ENCODE data around the gene NFATC3. TPM values are rescaled to one million over a fixed set of nuclear protein-coding genes. Genes with fewer than 3 reads are reported as not detected.

NFATC3 gene
- total RNA-seq, 8 experiments from 2014 or later: 14.0 to 27.0 (median 19.1) TPM

Other genes with a start within 250 kb of the NFATC3 start
- 10 to 100 TPM; 17.6 to 26.9 (median 23.1) TPM for gene THAP11, start 243.1 kb upstream of the NFATC3 start, total RNA-seq
- 100 to 1,000 TPM in 5 of 8 experiments, 10 to 100 TPM in 3; 52.2 to 122 (median 108) TPM for gene NUTF2, start 238.4 kb upstream of the NFATC3 start, total RNA-seq
- 10 to 100 TPM; 21.4 to 42.8 (median 34.0) TPM for gene CENPT, start 237.7 kb upstream of the NFATC3 start, total RNA-seq
- gene EDC4, start 212.3 kb upstream of the NFATC3 start, total RNA-seq: 10 to 100 TPM; 25.2 to 60.8 (median 46.9) TPM
- 1 to 10 TPM in 1 of 8 experiments, under 1 TPM in 5, not detected in 2; 0.33 to 1.3 (median 0.68) TPM for gene NRN1L, start 200.5 kb upstream of the NFATC3 start, total RNA-seq
- gene PSKH1, start 192.1 kb upstream of the NFATC3 start, total RNA-seq: 10 to 100 TPM in 6 of 8 experiments, 1 to 10 TPM in 2; 7.2 to 35.2 (median 13.9) TPM
- gene CTRL, start 153.5 kb upstream of the NFATC3 start, total RNA-seq: 1 to 10 TPM in 6 of 8 experiments, under 1 TPM in 2; 0.66 to 3.7 (median 2.3) TPM
- gene PSMB10, start 148.5 kb upstream of the NFATC3 start, total RNA-seq: 100 to 1,000 TPM in 1 of 8 experiments, 10 to 100 TPM in 7; 22.7 to 134 (median 36.9) TPM
- gene LCAT, start 141.2 kb upstream of the NFATC3 start, total RNA-seq: 10 to 100 TPM in 4 of 8 experiments, 1 to 10 TPM in 4; 3.2 to 20.0 (median 8.0) TPM
- gene SLC12A4, start 116.7 kb upstream of the NFATC3 start, total RNA-seq: 10 to 100 TPM in 4 of 8 experiments, 1 to 10 TPM in 4; 5.0 to 54.9 (median 21.4) TPM
- gene DPEP3, start 104.9 kb upstream of the NFATC3 start, total RNA-seq: under 1 TPM in 1 of 8 experiments, not detected in 7; 0.66 TPM
- under 1 TPM in 3 of 8 experiments, not detected in 5; 0.13 to 0.57 (median 0.42) TPM for gene DPEP2, start 85.9 kb upstream of the NFATC3 start, total RNA-seq
- gene DPEP2NB, start 69.5 kb upstream of the NFATC3 start, total RNA-seq: not detected
- 10 to 100 TPM in 3 of 8 experiments, 1 to 10 TPM in 5; 5.6 to 15.8 (median 9.0) TPM for gene DDX28, start 62.1 kb upstream of the NFATC3 start, total RNA-seq
- gene DUS2, start 62.1 kb upstream of the NFATC3 start, total RNA-seq: 10 to 100 TPM in 7 of 8 experiments, 1 to 10 TPM in 1; 9.0 to 19.2 (median 12.8) TPM
- 1 to 10 TPM in 3 of 8 experiments, under 1 TPM in 5; 0.33 to 4.6 (median 0.73) TPM for gene ESRP2, start 150.8 kb downstream of the NFATC3 start, total RNA-seq
- gene PLA2G15, start 160.0 kb downstream of the NFATC3 start, total RNA-seq: 10 to 100 TPM in 3 of 8 experiments, 1 to 10 TPM in 5; 8.3 to 25.1 (median 9.5) TPM
- 10 to 100 TPM in 7 of 8 experiments, 1 to 10 TPM in 1; 7.5 to 36.4 (median 13.5) TPM for gene SLC7A6, start 179.2 kb downstream of the NFATC3 start, total RNA-seq
- gene SLC7A6OS, start 225.6 kb downstream of the NFATC3 start, total RNA-seq: 10 to 100 TPM; 12.7 to 29.4 (median 17.9) TPM
- gene PRMT7, start 225.6 kb downstream of the NFATC3 start, total RNA-seq: 10 to 100 TPM; 28.3 to 76.4 (median 37.3) TPM